ENCODE results near the gene RYR1. TPM values are rescaled to one million over a fixed set of nuclear protein-coding genes. Genes with fewer than 3 reads are reported as not detected.

The RYR1 gene
- polyA plus RNA-seq, 1 experiment, result not detected

GRCh38 chr19:38429055-38429810 is 4.3 kb upstream of the RYR1 start:
- ChIA-PET CTCF (no interaction called here), POLR2A (no interaction called here)
- DNase-seq (ENCODE audit: low read depth, low spot score), result no peak
- H3K27ac ChIP-seq (ENCODE audit: low read depth, low read length), result no peak overlapping the region
- no peak overlapping the region for H3K4me3 ChIP-seq (ENCODE audit: low read depth, low read length)
- no peak for TF ChIP-seq CTCF (IDR thresholded peaks at IDR 0.05; ENCODE audit: low read depth, low read length)
- H3K27me3 ChIP-seq (ENCODE audit: control insufficient read depth, insufficient read depth, low read length), result peaks cover 3% of the 10 kb centered on the region
- no peaks in the 10 kb centered on the region; the same call in 1 of the 2 replicates for H3K9me3 ChIP-seq (ENCODE audit: control insufficient read depth, insufficient read depth, low read length)

- POLR2A ChIA-PET, result no interaction called here
- no peak overlapping the region for H3K4me3 ChIP-seq (ENCODE audit: low read depth, low read length)
- CTCF ChIA-PET, result interaction anchor here (0.6 kb wide), 1 partner anchor 68 kb away, joined by 3 read pairs; no protein-coding TSS in a partner anchor
- TF ChIP-seq CTCF (IDR thresholded peaks at IDR 0.05; ENCODE audit: low read depth, low read length), result no peak
- H3K9me3 ChIP-seq (ENCODE audit: control insufficient read depth, insufficient read depth, low read length), result no peaks in the 10 kb centered on the region; the same call in 1 of the 2 replicates
- H3K27ac ChIP-seq (ENCODE audit: low read depth, low read length), result no peak overlapping the region
- peaks cover 8% of the 10 kb centered on the region for H3K27me3 ChIP-seq (ENCODE audit: control insufficient read depth, insufficient read depth, low read length)
- DNase-seq (ENCODE audit: low read depth, low spot score), result no peak
Observed at GRCh38 chr19:38429811-38430156, 3.7 kb upstream of the RYR1 start.

GRCh38 chr19:38430931-38431330 is 2.6 kb upstream of the RYR1 start:
- Histone ChIP-seq H3K27ac (ENCODE audit: low read depth, low read length) (no peak overlapping the region), H3K9me3 (ENCODE audit: control insufficient read depth, insufficient read depth, low read length) (no peaks in the 10 kb centered on the region; the same call in 1 of the 2 replicates), H3K4me3 (ENCODE audit: low read depth, low read length) (no peak overlapping the region), H3K27me3 (ENCODE audit: control insufficient read depth, insufficient read depth, low read length) (peaks cover 8% of the 10 kb centered on the region)
- DNase-seq (ENCODE audit: low read depth, low spot score), result no peak
- ChIA-PET POLR2A (no interaction called here), CTCF (no interaction called here)
- TF ChIP-seq CTCF (IDR thresholded peaks at IDR 0.05; ENCODE audit: low read depth, low read length), result no peak

GRCh38 chr19:38434549-38435051 is 1.1 kb downstream of the RYR1 start:
- CTCF ChIA-PET, result no interaction called here
- POLR2A ChIA-PET, result no interaction called here
- TF ChIP-seq CTCF (IDR thresholded peaks at IDR 0.05; ENCODE audit: low read depth, low read length), result no peak
- H3K4me3 ChIP-seq (ENCODE audit: low read depth, low read length), result no peak overlapping the region
- no peaks in the 10 kb centered on the region; the same call in 1 of the 2 replicates for H3K9me3 ChIP-seq (ENCODE audit: control insufficient read depth, insufficient read depth, low read length)
- H3K27me3 ChIP-seq (ENCODE audit: control insufficient read depth, insufficient read depth, low read length), result peaks cover 8% of the 10 kb centered on the region
- no peak overlapping the region for H3K27ac ChIP-seq (ENCODE audit: low read depth, low read length)
- no peak for DNase-seq (ENCODE audit: low read depth, low spot score)

- TF ChIP-seq CTCF (IDR thresholded peaks at IDR 0.05; ENCODE audit: low read depth, low read length), result no peak
- H3K9me3 ChIP-seq (ENCODE audit: control insufficient read depth, insufficient read depth, low read length), result no peaks in the 10 kb centered on the region; the same call in 1 of the 2 replicates
- ChIA-PET CTCF (interaction anchor here (0.6 to 0.7 kb wide), 2 partner anchors 47 to 451 kb away, joined by 3 to 4 read pairs; no protein-coding TSS in a partner anchor), POLR2A (no interaction called here)
- no peak overlapping the region for H3K4me3 ChIP-seq (ENCODE audit: low read depth, low read length)
- no peak for DNase-seq (ENCODE audit: low read depth, low spot score)
- peaks cover 8% of the 10 kb centered on the region for H3K27me3 ChIP-seq (ENCODE audit: control insufficient read depth, insufficient read depth, low read length)
- H3K27ac ChIP-seq (ENCODE audit: low read depth, low read length), result no peak overlapping the region
Observed at GRCh38 chr19:38437295-38437694, 3.8 kb downstream of the RYR1 start.
